Calu3 (cell line): ENCODE results near the gene SRI. TPM values are rescaled to one million over a fixed set of nuclear protein-coding genes. Genes with fewer than 3 reads are reported as not detected.

ENCODE experiments used
- BruUV-seq: library from RNA; stranded (reverse); fragments of 400-500 nt; replicated peaks from 2 replicates; lab custom pipeline; 2021; lab: Mats Ljungman, UMichigan
- CTCF ChIA-PET: fragments of 300-600 bp; sonication (Branson Sonifier 250); formaldehyde crosslinking; loops from one replicate; lab custom pipeline; 2022; ENCODE audit warnings: antibody characterized with exemption; lab: Charles Lee
- DNase-seq: peaks from one replicate; pipeline ENCODE4 v3.0.0; 2022
- H3K27ac Mint-ChIP-seq: one replicate; pipeline ENCODE4 v1.8.0; 2022; ENCODE audit warnings: mixed read lengths; ENCODE audit not compliant: unreplicated experiment
- H3K27me3 Mint-ChIP-seq: one replicate; pipeline ENCODE4 v1.8.0; 2022; ENCODE audit warnings: mixed read lengths; ENCODE audit not compliant: unreplicated experiment
- H3K36me3 Mint-ChIP-seq: one replicate; pipeline ENCODE4 v1.8.0; 2022; ENCODE audit warnings: mild to moderate bottlenecking, moderate library complexity, mixed read lengths; ENCODE audit not compliant: insufficient read depth, unreplicated experiment
- H3K4me1 Mint-ChIP-seq: one replicate; pipeline ENCODE4 v1.8.0; 2022; ENCODE audit warnings: mild to moderate bottlenecking, low read depth, mixed read lengths; ENCODE audit not compliant: unreplicated experiment
- H3K4me3 Mint-ChIP-seq: one replicate; pipeline ENCODE4 v1.8.0; 2022; ENCODE audit warnings: mild to moderate bottlenecking, low read depth, moderate library complexity, mixed read lengths; ENCODE audit not compliant: unreplicated experiment
- H3K9me3 Mint-ChIP-seq: one replicate; pipeline ENCODE4 v1.8.0; 2022; ENCODE audit warnings: low read depth, mixed read lengths; ENCODE audit not compliant: unreplicated experiment
- intact Hi-C: fragments of 100-400 bp; cut with micrococcal nuclease; formaldehyde crosslinking; loops from one replicate; pipeline ENCODE4 v1.10.0; 2022; ENCODE audit not compliant: unreplicated experiment
- total RNA-seq: library from RNA; stranded (reverse); gene quantifications from 2 replicates; pipeline ENCODE4 v1.2.3, GENCODE V29; 2022
- TF ChIP-seq, protein P1 (sequence below): fragments of 200-600 bp; IDR thresholded peaks from one replicate; pipeline ENCODE4 v1.8.0; 2022; ENCODE audit warnings: antibody characterized with exemption; ENCODE audit not compliant: unreplicated experiment

SRI gene
- total RNA-seq, 1 experiment from 2014 or later: 173 TPM

DNA sequence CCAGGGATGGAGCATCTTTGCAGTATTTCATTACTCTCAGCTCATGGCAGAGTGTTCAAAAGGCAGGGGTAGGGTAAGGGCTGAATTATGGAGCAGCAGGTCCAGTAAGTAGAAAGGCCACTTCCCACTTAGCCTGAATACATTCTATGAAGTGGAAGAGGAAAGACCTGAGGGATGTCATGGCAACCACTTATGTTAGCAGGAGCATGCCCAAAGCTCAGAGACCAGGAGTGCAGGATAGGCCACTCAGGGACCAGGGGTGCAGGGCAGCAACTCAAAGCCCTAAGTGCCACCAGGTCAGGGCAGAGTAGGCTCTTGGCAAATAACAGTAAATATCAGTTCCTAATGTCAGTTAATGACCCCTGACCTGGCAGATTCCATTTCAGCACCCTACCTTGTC is 3.6 kb downstream of the SRI start:
- Mint-ChIP-seq H3K27me3 (no peaks in the 10 kb centered on the region), H3K36me3 (peaks cover 46% of the 10 kb centered on the region), H3K27ac (no peak overlapping the region), H3K4me3 (no peak overlapping the region), H3K9me3 (no peaks in the 10 kb centered on the region), H3K4me1 (peaks cover 17% of the 10 kb centered on the region)
- BruUV-seq: no TSS peak
- no peak for DNase-seq
- intact Hi-C loops: no loop called here
- CTCF ChIA-PET: no interaction called here
- TF ChIP-seq, protein P1, sequence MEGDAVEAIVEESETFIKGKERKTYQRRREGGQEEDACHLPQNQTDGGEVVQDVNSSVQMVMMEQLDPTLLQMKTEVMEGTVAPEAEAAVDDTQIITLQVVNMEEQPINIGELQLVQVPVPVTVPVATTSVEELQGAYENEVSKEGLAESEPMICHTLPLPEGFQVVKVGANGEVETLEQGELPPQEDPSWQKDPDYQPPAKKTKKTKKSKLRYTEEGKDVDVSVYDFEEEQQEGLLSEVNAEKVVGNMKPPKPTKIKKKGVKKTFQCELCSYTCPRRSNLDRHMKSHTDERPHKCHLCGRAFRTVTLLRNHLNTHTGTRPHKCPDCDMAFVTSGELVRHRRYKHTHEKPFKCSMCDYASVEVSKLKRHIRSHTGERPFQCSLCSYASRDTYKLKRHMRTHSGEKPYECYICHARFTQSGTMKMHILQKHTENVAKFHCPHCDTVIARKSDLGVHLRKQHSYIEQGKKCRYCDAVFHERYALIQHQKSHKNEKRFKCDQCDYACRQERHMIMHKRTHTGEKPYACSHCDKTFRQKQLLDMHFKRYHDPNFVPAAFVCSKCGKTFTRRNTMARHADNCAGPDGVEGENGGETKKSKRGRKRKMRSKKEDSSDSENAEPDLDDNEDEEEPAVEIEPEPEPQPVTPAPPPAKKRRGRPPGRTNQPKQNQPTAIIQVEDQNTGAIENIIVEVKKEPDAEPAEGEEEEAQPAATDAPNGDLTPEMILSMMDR: no peak

DNA sequence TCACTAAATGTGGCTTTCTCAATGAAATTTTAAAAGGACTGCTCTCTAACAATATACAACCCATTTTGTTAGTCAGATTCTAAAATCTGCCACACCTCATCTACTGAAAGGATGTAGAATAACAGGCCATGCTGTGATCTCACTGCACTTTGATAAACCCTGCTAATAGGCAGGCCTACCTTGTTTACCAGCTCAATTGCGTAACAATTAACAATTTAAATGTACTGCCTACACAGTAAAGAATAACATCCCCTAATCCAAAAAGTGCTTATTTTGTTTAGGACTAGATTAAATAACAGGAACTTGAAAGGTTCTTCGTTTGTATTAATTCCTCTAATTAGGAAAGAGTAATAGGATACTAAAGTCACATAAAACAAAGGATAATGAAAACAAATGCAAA is 4.5 kb downstream of the SRI start:
- CTCF ChIA-PET: no interaction called here
- Mint-ChIP-seq H3K36me3 (peaks cover 42% of the 10 kb centered on the region), H3K9me3 (no peaks in the 10 kb centered on the region), H3K27ac (no peak overlapping the region), H3K4me1 (peaks cover 17% of the 10 kb centered on the region), H3K27me3 (no peaks in the 10 kb centered on the region), H3K4me3 (no peak overlapping the region)
- no peak for DNase-seq
- intact Hi-C loops: no loop called here
- BruUV-seq: no TSS peak
- TF ChIP-seq, protein P1: no peak

DNA sequence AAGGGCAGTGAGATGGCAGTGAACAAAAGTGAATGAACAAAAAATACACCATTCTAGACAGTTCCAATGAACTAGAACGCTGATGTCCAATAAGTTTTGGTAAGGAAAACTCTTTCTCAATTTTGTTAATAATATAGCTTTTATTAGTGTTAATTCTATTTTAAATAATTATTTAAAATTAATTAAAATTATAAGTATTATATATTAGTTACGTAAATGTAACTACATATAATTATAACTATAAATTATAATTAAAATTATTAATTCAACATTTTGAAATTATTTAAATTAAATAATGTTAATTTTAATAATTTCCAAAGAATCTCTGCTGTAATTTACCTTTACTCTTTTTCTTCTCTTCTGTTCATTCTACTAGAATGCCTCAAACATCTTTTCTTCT is 5.4 kb downstream of the SRI start:
- Mint-ChIP-seq H3K27me3 (no peaks in the 10 kb centered on the region), H3K4me1 (peaks cover 17% of the 10 kb centered on the region), H3K9me3 (no peaks in the 10 kb centered on the region), H3K27ac (no peak overlapping the region), H3K4me3 (no peak overlapping the region), H3K36me3 (peaks cover 39% of the 10 kb centered on the region)
- no peak for DNase-seq
- intact Hi-C loops: no loop called here
- CTCF ChIA-PET: no interaction called here
- TF ChIP-seq, protein P1: no peak
- BruUV-seq: no TSS peak

DNA sequence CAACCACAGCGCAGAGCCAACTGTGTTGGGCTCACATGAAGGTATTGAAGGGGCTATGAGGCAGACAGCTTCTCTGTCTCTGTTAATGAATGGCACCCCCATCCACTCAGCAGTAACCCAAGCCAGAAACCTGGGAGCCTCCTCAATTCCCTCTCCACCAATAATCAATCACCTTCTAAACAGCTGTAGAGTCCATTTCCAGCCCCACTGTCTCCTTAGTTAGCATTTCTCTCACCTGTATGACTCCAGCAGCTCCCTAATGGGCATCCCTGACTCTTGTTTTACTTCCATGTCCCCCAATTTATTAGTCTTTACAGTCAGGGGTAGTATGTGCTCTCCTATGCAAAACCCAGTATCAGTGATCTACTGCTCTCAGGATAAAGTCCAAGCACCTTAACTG is 6.9 kb downstream of the SRI start:
- no peak overlapping the region for H3K4me3 Mint-ChIP-seq
- no TSS peak for BruUV-seq
- no peaks in the 10 kb centered on the region for H3K9me3 Mint-ChIP-seq
- H3K27ac Mint-ChIP-seq: no peak overlapping the region
- H3K36me3 Mint-ChIP-seq: peaks cover 29% of the 10 kb centered on the region
- TF ChIP-seq, protein P1: no peak
- no peak for DNase-seq
- no peaks in the 10 kb centered on the region for H3K27me3 Mint-ChIP-seq
- CTCF ChIA-PET: no interaction called here
- intact Hi-C loops: no loop called here
- H3K4me1 Mint-ChIP-seq: peaks cover 17% of the 10 kb centered on the region
